GM18517 (cell line): Measurements from ENCODE around the gene PFKM.

Source experiments
- ATAC-seq: cut with Tn5 transposase; IDR thresholded peaks from one replicate; pipeline ENCODE4 v1.9.1; 2021; ENCODE audit warnings: mild to moderate bottlenecking, moderate library complexity; ENCODE audit not compliant: unreplicated experiment

The PFKM gene

GRCh38 chr12:48119078-48119833, at the start of gene PFKM:
PFKM (plus strand) TSS chr12:48119364; CDS start chr12:48122775, 3,411 bp downstream.
- ATAC-seq, result peak; percentile 99

GRCh38 chr12:48070033-48070432, 49.1 kb upstream of the PFKM start:
- no peak for ATAC-seq

- no peak for ATAC-seq
These were observed 48.4 kb upstream of the PFKM start for GRCh38 chr12:48070731-48071130.

- no peak for ATAC-seq
These were observed 47.4 kb upstream of the PFKM start for GRCh38 chr12:48071808-48072207.

GRCh38 chr12:48072266-48072665, 46.9 kb upstream of the PFKM start:
- ATAC-seq, result no peak

- no peak for ATAC-seq
These were observed 44.9 kb upstream of the PFKM start for GRCh38 chr12:48074266-48074665.

GRCh38 chr12:48075832-48076231, 43.3 kb upstream of the PFKM start:
- no peak for ATAC-seq

GRCh38 chr12:48077111-48077510, 42.1 kb upstream of the PFKM start:
- no peak for ATAC-seq

GRCh38 chr12:48078901-48079300, 40.3 kb upstream of the PFKM start:
- no peak for ATAC-seq

GRCh38 chr12:48080285-48080684, 38.9 kb upstream of the PFKM start:
- no peak for ATAC-seq

- ATAC-seq, result no peak
These were observed 38.3 kb upstream of the PFKM start for GRCh38 chr12:48080821-48081220.

GRCh38 chr12:48084066-48084465, 35.1 kb upstream of the PFKM start:
- no peak for ATAC-seq

- no peak for ATAC-seq
These were observed 34.2 kb upstream of the PFKM start for GRCh38 chr12:48084841-48085460.

GRCh38 chr12:48086327-48086726, 32.8 kb upstream of the PFKM start:
- no peak for ATAC-seq

- ATAC-seq, result no peak
These were observed 26.6 kb upstream of the PFKM start for GRCh38 chr12:48092611-48093010.

GRCh38 chr12:48104531-48104930, 14.6 kb upstream of the PFKM start:
- ATAC-seq, result no peak

- peak; percentile 33 for ATAC-seq
These were observed 13.8 kb upstream of the PFKM start for GRCh38 chr12:48105321-48105866.

- peak; percentile 77 for ATAC-seq
These were observed 13.1 kb upstream of the PFKM start, which contains the start of gene SENP1 for GRCh38 chr12:48105867-48106680. SENP1 (minus strand) TSS chr12:48106079; CDS start chr12:48101472, 4,607 bp downstream.

- ATAC-seq, result no peak
These were observed 12.2 kb upstream of the PFKM start for GRCh38 chr12:48106681-48107613.

GRCh38 chr12:48109424-48109823, 9.7 kb upstream of the PFKM start:
- no peak for ATAC-seq
